Measurements from ENCODE around the gene PITPNB. TPM values are rescaled to one million over a fixed set of nuclear protein-coding genes. Genes with fewer than 3 reads are reported as not detected.

PITPNB gene
- total RNA-seq, 1 experiment from 2014 or later: 70.7 TPM

- ChIA-PET CTCF (no interaction called here), POLR2A (no interaction called here)
- ATAC-seq (peak; percentile 29), DNase-seq (ENCODE audit: low spot score) (no peak)
- Mint-ChIP-seq H3K27ac (peak overlapping the region; percentile 40; the same call in 1 of the 2 replicates), H3K4me1 (peaks cover 56% of the 10 kb centered on the region), H3K27me3 (ENCODE audit: low read depth) (no peaks in the 10 kb centered on the region), H3K9me3 (no peaks in the 10 kb centered on the region), H3K36me3 (peaks cover 9% of the 10 kb centered on the region), H3K4me3 (no peak overlapping the region)
- TF ChIP-seq CTCF (IDR thresholded peaks at IDR 0.05): no peak
- TF ChIP-seq ZNF423 (CRISPR knock-in tag; IDR thresholded peaks at IDR 0.05): no peak
- TF ChIP-seq FOXJ3 (CRISPR knock-in tag; IDR thresholded peaks at IDR 0.05; ENCODE audit: borderline replicate concordance): no peak
- TF ChIP-seq CDX4 (CRISPR knock-in tag; IDR thresholded peaks at IDR 0.05; ENCODE audit: borderline replicate concordance): no peak
- TF ChIP-seq MYBL2 (CRISPR knock-in tag; IDR thresholded peaks at IDR 0.05): no peak
- TF ChIP-seq ZSCAN18 (CRISPR knock-in tag; IDR thresholded peaks at IDR 0.05): no peak
- TF ChIP-seq E2F5 (CRISPR knock-in tag; IDR thresholded peaks at IDR 0.05): no peak
- no peak for TF ChIP-seq NR2C2 (CRISPR knock-in tag; IDR thresholded peaks at IDR 0.05)
- no peak for TF ChIP-seq TP53 (CRISPR knock-in tag; IDR thresholded peaks at IDR 0.05)
- no peak for TF ChIP-seq SOX15 (CRISPR knock-in tag; IDR thresholded peaks at IDR 0.05)
- TF ChIP-seq ZNF512 (CRISPR knock-in tag; IDR thresholded peaks at IDR 0.05; ENCODE audit: borderline replicate concordance): no peak
- TF ChIP-seq TCF7 (CRISPR knock-in tag; IDR thresholded peaks at IDR 0.05; ENCODE audit: low read depth): no peak
- TF ChIP-seq ZBTB21 (CRISPR knock-in tag; IDR thresholded peaks at IDR 0.05; ENCODE audit: borderline replicate concordance): no peak
Observed at GRCh38 chr22:27845644-27846043, 73.4 kb downstream of the PITPNB start.

- peaks cover 50% of the 10 kb centered on the region for H3K4me1 Mint-ChIP-seq
- TF ChIP-seq ETV6 (CRISPR knock-in tag; IDR thresholded peaks at IDR 0.05) (no peak), HMGXB4 (CRISPR knock-in tag; IDR thresholded peaks at IDR 0.05) (no peak), FOXP1 (CRISPR knock-in tag; IDR thresholded peaks at IDR 0.05; ENCODE audit: borderline replicate concordance) (no peak), AFF4 (CRISPR knock-in tag; IDR thresholded peaks at IDR 0.05; ENCODE audit: borderline replicate concordance) (no peak), FOXJ3 (CRISPR knock-in tag; IDR thresholded peaks at IDR 0.05; ENCODE audit: borderline replicate concordance) (no peak), KAT7 (CRISPR knock-in tag; IDR thresholded peaks at IDR 0.05; ENCODE audit: borderline replicate concordance) (no peak), MAX (CRISPR knock-in tag; IDR thresholded peaks at IDR 0.05) (no peak)
Observed at GRCh38 chr22:27844656-27845591, 74.1 kb downstream of the PITPNB start.

More at GRCh38 chr22:27844656-27845591, 74.1 kb downstream of the PITPNB start:
- H3K36me3 Mint-ChIP-seq: peaks cover 9% of the 10 kb centered on the region
- ChIA-PET CTCF (interaction anchor here (1.0 to 2.2 kb wide), 2 partner anchors 20 to 162 kb away, joined by 3 to 5 read pairs; no protein-coding TSS in a partner anchor), POLR2A (interaction anchor here (0.6 kb wide), 1 partner anchor 101 kb away, joined by 3 read pairs; no protein-coding TSS in a partner anchor)
- DNase-seq (ENCODE audit: low spot score) (no peak), ATAC-seq (no peak)
- no peak overlapping the region for H3K27ac Mint-ChIP-seq
- no peak overlapping the region for H3K4me3 Mint-ChIP-seq
- H3K9me3 Mint-ChIP-seq: no peaks in the 10 kb centered on the region
- no peaks in the 10 kb centered on the region for H3K27me3 Mint-ChIP-seq (ENCODE audit: low read depth)

All from WTC11 (cell line).